ENCODE data around the gene SLC27A1. TPM values are rescaled to one million over a fixed set of nuclear protein-coding genes. Genes with fewer than 3 reads are reported as not detected.

SLC27A1 gene
- total RNA-seq (2022; extraction: Qiagen RNA extraction), result 2.4 to 2.9 TPM (median 2.5 TPM) in 5 replicates

DNA sequence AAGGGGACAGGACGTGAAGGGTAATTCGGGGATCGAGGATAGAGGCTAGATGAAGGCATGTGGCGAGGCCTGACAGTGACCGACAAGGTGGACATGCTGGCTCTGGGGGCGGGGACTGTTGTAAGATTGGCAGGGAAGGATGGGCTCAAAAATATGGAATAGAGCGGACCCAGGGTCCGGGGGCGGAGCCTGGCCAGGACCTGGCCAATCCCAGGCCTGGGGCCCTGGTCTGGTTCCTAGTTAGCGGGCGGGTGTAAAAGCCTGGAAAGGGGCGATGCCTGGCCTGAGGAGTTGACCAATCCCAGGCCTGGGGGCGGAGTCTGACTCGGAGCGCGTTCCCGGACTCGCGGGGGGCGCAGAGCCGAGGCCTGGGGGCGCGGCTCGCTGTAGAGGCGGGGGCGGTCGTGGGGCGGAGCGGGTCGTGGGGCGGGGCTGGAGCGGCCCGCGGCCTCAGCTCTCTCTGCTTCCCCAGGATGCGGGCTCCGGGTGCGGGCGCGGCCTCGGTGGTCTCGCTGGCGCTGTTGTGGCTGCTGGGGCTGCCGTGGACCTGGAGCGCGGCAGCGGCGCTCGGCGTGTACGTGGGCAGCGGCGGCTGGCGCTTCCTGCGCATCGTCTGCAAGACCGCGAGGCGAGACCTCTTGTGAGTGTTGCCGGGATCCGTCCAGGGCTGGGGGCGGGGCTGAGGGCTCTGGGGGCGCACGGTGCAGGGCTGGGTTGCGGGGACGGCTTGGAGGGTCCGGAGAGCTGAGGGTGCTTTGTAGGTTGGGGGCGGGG is at the start of gene SLC27A1:
SLC27A1 (plus strand) TSS at position 457 of the 774 bp plus-strand sequence; CDS start at position 474, 17 bp downstream.

DNA sequence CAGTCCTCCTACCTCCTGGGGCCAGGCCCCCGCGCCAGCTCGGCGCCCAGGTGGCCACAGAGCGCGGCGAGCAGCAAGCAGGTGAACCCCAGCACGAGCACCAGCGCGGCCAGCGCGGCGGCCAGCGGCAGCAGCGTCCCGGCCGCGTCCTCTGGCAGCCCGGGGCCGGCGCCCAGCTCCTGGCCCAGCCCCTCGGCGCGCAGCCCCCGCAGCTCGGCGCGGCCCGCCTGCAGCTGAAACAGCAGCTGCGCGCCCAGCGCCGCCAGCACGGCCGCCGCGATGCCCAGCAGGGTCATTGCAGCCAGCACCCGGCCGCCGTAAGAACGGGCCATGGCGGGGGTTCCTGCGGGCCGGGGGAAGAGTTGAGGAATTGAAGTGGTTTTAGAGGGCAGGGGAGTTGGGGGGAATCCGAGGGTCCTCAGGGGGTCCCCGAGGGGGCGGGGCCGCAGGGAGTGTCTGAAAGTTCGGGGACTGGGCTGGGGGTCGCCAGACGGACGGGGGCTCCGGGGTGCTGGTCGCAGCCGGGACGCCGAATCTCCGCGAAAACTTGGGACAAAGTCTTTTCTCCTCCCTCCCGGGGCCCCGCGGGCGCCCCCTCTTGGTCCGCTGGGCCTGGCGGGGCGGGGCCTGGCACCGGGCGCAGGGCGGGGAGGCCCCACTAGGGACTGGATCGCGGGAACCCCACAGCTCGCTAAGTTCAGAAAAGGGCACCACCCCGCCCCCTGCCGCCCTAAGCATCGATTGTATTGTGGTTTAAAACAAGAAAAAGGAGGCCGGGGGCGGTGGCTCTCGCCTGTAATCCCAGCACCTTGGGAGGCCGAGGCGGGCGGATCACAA is 22.0 kb upstream of the SLC27A1 start, which contains the start of gene TMEM221:
TMEM221 (minus strand) TSS at position 538 of the 837 bp plus-strand sequence; CDS start at position 332, 206 bp downstream.

DNA sequence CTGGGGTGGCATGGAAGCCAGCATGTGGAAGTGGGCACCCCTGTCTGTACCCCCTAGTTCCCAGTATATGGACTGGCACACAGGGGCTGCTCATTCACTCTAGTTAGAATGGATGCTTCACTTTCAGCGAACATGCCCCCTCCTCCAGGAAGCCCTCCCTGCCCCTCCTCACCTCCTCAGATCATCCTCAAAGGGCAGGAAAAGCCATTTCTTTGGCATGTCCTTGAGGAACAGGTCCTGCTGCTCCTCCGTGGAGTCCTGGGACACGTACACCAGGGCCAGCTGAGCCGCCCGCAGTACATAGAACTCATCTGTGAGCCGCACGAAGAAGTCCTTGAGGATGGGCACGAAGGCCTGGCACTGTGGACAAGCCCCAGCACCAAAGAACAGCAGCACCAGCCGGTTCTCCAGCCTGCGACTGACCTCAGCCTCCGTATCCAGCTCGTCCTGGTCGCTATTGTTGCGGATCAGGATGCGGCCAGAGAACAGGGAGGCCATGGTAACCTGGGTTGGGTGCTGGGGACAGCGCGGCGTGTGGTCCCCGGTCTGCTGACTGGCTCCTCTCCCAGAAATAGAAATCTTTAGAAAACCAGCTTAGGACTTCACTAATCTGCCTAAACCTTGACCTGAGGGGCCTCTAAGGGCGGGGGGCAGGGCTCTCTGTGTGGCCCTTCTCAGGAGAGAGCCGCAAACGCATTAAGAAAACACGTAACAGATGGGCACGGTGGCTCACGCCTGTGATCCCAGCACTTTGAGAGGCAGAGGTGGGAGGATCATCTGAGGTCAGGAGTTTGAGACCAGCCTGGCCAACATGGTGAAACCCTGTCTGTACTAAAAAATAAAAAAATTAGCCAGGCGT is 9.7 kb upstream of the SLC27A1 start, which contains the start of gene NXNL1:
NXNL1 (minus strand) TSS at position 555 of the 859 bp plus-strand sequence; CDS start at position 498, 57 bp downstream.

DNA sequence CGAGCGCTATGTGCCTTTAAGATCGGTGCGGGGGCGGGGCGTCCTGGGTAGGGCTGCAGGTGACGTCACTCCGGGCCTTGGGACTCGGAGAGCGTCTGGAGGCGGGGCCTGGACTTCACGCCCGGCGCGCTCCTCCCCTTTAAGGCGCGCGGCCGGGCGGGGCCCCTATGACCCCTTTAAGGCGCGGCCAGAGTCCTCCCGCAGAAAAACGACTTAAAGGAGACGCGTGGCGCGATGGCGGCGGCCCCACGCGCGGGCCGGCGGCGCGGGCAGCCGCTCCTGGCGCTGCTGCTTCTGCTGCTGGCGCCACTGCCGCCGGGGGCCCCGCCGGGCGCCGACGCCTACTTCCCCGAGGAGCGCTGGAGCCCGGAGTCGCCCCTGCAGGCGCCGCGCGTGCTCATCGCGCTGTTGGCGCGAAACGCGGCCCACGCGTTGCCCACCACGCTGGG is 85.2 kb downstream of the SLC27A1 start, which contains the start of gene COLGALT1:
COLGALT1 (plus strand) TSS at position 170 of the 449 bp plus-strand sequence; CDS start at position 235, 65 bp downstream.

Other genes with a start within 250 kb of the SLC27A1 start
- gene OCEL1, start 244.3 kb upstream of the SLC27A1 start, total RNA-seq (2022; extraction: Qiagen RNA extraction), result 9.6 to 13.3 TPM (median 11.6 TPM) in 5 replicates
- gene NR2F6, start 224.6 kb upstream of the SLC27A1 start, total RNA-seq (2022; extraction: Qiagen RNA extraction), result 29.3 to 63.7 TPM (median 62.0 TPM) in 5 replicates
- gene USHBP1, start 205.8 kb upstream of the SLC27A1 start, total RNA-seq (2022; extraction: Qiagen RNA extraction), result 0.02 TPM in 1 of 5 replicates, not detected in the others
- gene BABAM1, start 203.1 kb upstream of the SLC27A1 start, total RNA-seq (2022; extraction: Qiagen RNA extraction), result 56.7 to 66.0 TPM (median 61.4 TPM) in 5 replicates
- gene ANKLE1, start 188.6 kb upstream of the SLC27A1 start, total RNA-seq (2022; extraction: Qiagen RNA extraction), result 0.36 to 0.58 TPM (median 0.38 TPM) in 5 replicates
- 1.8 to 3.2 TPM (median 2.8 TPM) in 5 replicates for gene ABHD8, start 167.1 kb upstream of the SLC27A1 start, total RNA-seq (2022; extraction: Qiagen RNA extraction)
- gene MRPL34, start 164.7 kb upstream of the SLC27A1 start, total RNA-seq (2022; extraction: Qiagen RNA extraction), result 61.1 to 87.7 TPM (median 75.2 TPM) in 5 replicates
- 51.9 to 57.5 TPM (median 53.8 TPM) in 5 replicates for gene DDA1, start 161.0 kb upstream of the SLC27A1 start, total RNA-seq (2022; extraction: Qiagen RNA extraction)
- gene ANO8, start 135.7 kb upstream of the SLC27A1 start, total RNA-seq (2022; extraction: Qiagen RNA extraction), result 2.3 to 3.8 TPM (median 3.0 TPM) in 5 replicates
- gene GTPBP3, start 133.0 kb upstream of the SLC27A1 start, total RNA-seq (2022; extraction: Qiagen RNA extraction), result 18.2 to 22.0 TPM (median 19.5 TPM) in 5 replicates
- not detected in 5 replicates for gene PLVAP, start 93.2 kb upstream of the SLC27A1 start, total RNA-seq (2022; extraction: Qiagen RNA extraction)
- gene CCDC194, start 76.3 kb upstream of the SLC27A1 start, total RNA-seq (2022; extraction: Qiagen RNA extraction), result not detected in 5 replicates
- 0.12 to 0.23 TPM (median 0.16 TPM) in 4 of 5 replicates, not detected in the other for gene BST2, start 64.9 kb upstream of the SLC27A1 start, total RNA-seq (2022; extraction: Qiagen RNA extraction)
- gene MVB12A, start 50.5 kb upstream of the SLC27A1 start, total RNA-seq (2022; extraction: Qiagen RNA extraction), result 29.3 to 41.6 TPM (median 39.4 TPM) in 5 replicates
- gene TMEM221, start 21.9 kb upstream of the SLC27A1 start, total RNA-seq (2022; extraction: Qiagen RNA extraction), result 0.47 to 0.76 TPM (median 0.56 TPM) in 5 replicates
- not detected in 5 replicates for gene NXNL1, start 9.6 kb upstream of the SLC27A1 start, total RNA-seq (2022; extraction: Qiagen RNA extraction)
- 44.9 to 78.0 TPM (median 72.0 TPM) in 5 replicates for gene PGLS, start 41.1 kb downstream of the SLC27A1 start, total RNA-seq (2022; extraction: Qiagen RNA extraction)
- gene COLGALT1, start 85.1 kb downstream of the SLC27A1 start, total RNA-seq (2022; extraction: Qiagen RNA extraction), result 64.7 to 70.3 TPM (median 66.3 TPM) in 5 replicates
- gene UNC13A, start 217.8 kb downstream of the SLC27A1 start, total RNA-seq (2022; extraction: Qiagen RNA extraction), result 0.93 to 1.5 TPM (median 1.3 TPM) in 5 replicates
- gene MAP1S, start 249.0 kb downstream of the SLC27A1 start, total RNA-seq (2022; extraction: Qiagen RNA extraction), result 28.1 to 34.9 TPM (median 30.3 TPM) in 5 replicates

Data from A549 treated with Hydrocortisone at 1 μM for 4 hours (cell line).